Measurements from ENCODE around the gene TM9SF1. TPM values are rescaled to one million over a fixed set of nuclear protein-coding genes. Genes with fewer than 3 reads are reported as not detected.
A peak's percentile ranks its signal among the peaks of the same experiment; 100 is the strongest.

TM9SF1 gene
- total and polyA plus RNA-seq, 2 of the 4 experiments (the other 2 are of a cell fraction): 40.4 to 65.6 TPM

GRCh38 chr14:24179961-24180796, 15.1 kb downstream of the TM9SF1 start:
- 91% methylated on average over 6 of the region's 18 CpGs; no CpG with 5 or more reads in 1 of the 2 experiments for WGBS, 2 experiments (ENCODE audit: extremely low coverage in 2 of 2, insufficient read length in 1 of 2)
- Histone ChIP-seq H3K27me3 (ENCODE audit: control insufficient read depth, insufficient read depth, low read length) (no peaks in the 10 kb centered on the region), H2AK5ac (ENCODE audit: low read depth, low read length) (0 out of 2 replicates have a peak overlapping the region, but pooled peaks have one; percentile 3), H3K4me1 (ENCODE audit: control insufficient read depth, insufficient read depth, low read length) (peaks cover 2% of the 10 kb centered on the region; the same call in 1 of the 2 replicates), H4K8ac (ENCODE audit: low read depth in 2 of 2, low read length in 2 of 2) (no peak overlapping the region), H2AK9ac (replicated peaks; ENCODE audit: low read depth, low read length, poor library complexity) (peak overlapping the region; percentile 79), H3K9ac (ENCODE audit: low read depth, low read length) (no peak overlapping the region), H4K91ac (ENCODE audit: insufficient read depth, low read depth, low read length) (no peak overlapping the region), H3K56ac (ENCODE audit: extremely low read depth, insufficient read depth, low read length) (no peak overlapping the region), H3K27ac (ENCODE audit: insufficient read depth, low read length) (peak overlapping the region; percentile 34; the same call in 1 of the 2 replicates), H3K23ac (ENCODE audit: low read depth, low read length) (no peak overlapping the region), H3K4ac (ENCODE audit: low read depth, low read length) (no peak overlapping the region), H3K9me3 (ENCODE audit: control insufficient read depth, insufficient read depth, low read length) (no peaks in the 10 kb centered on the region), H3K9me1 (ENCODE audit: insufficient read depth, low read length) (no peaks in the 10 kb centered on the region), H2BK20ac (ENCODE audit: low read depth, low read length) (no peak overlapping the region), H4K5ac (ENCODE audit: low read depth, low read length) (no peak overlapping the region), H2BK15ac (ENCODE audit: low read depth, low read length) (no peak overlapping the region), H3K18ac (ENCODE audit: low read depth, low read length) (no peak overlapping the region), H3K4me3 (ENCODE audit: insufficient read depth, low read depth, low read length) (no peak overlapping the region), H3K36me3 (ENCODE audit: control insufficient read depth, insufficient read depth, low read length) (peaks cover 74% of the 10 kb centered on the region), H3K14ac (replicated peaks; ENCODE audit: low read depth, low read length) (no peak overlapping the region), H2AFZ (replicated peaks; ENCODE audit: low read length, poor library complexity) (peak overlapping the region; percentile 46), H2BK5ac (ENCODE audit: low read depth, low read length, poor library complexity, severe bottlenecking) (no peak overlapping the region), H4K20me1 (ENCODE audit: insufficient read depth, low read length) (no peaks in the 10 kb centered on the region), H3K79me1 (ENCODE audit: low read depth in 1 of 2, low read length in 2 of 2) (peaks cover 0 to 5% of the 10 kb centered on the region in 2 experiments; a peak in 1 of 4 replicates), H3K4me2 (ENCODE audit: low read depth, low read length) (no peak overlapping the region), H2BK120ac (ENCODE audit: low read depth, low read length) (no peak overlapping the region)
- TF ChIP-seq MAZ (IDR thresholded peaks at IDR 0.05; ENCODE audit: borderline replicate concordance, low read depth, low read length) (no peak), CHD1 (IDR thresholded peaks at IDR 0.05; ENCODE audit: low read depth, low read length) (no peak), MXI1 (IDR thresholded peaks at IDR 0.05; ENCODE audit: borderline replicate concordance, low read depth, low read length) (no peak), MAFK (IDR thresholded peaks at IDR 0.05; ENCODE audit: low read depth, low read length) (no peak), NFE2L2 (IDR thresholded peaks at IDR 0.05; ENCODE audit: low read depth, low read length) (no peak), CEBPB (IDR thresholded peaks at IDR 0.05; ENCODE audit: low read depth, low read length) (no peak), POLR2A (IDR thresholded peaks at IDR 0.05; ENCODE audit: low read depth, low read length) (no peak), RAD21 (IDR thresholded peaks at IDR 0.05; ENCODE audit: low read length) (no peak), SMC3 (IDR thresholded peaks at IDR 0.05; ENCODE audit: low read depth, low read length) (no peak), RCOR1 (IDR thresholded peaks at IDR 0.05; ENCODE audit: insufficient replicate concordance, low read length) (no peak), RFX5 (IDR thresholded peaks at IDR 0.05; ENCODE audit: low read depth, low read length) (no peak), CTCF (conservative IDR thresholded peaks at IDR 0.05; ENCODE audit: low read depth, low read length) (no peak), FOS (IDR thresholded peaks at IDR 0.05; ENCODE audit: low read depth, low read length) (no peak), BHLHE40 (IDR thresholded peaks at IDR 0.05; ENCODE audit: low read depth, low read length) (no peak)
- TF ChIP-seq, protein P1, sequence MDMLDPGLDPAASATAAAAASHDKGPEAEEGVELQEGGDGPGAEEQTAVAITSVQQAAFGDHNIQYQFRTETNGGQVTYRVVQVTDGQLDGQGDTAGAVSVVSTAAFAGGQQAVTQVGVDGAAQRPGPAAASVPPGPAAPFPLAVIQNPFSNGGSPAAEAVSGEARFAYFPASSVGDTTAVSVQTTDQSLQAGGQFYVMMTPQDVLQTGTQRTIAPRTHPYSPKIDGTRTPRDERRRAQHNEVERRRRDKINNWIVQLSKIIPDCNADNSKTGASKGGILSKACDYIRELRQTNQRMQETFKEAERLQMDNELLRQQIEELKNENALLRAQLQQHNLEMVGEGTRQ (IDR thresholded peaks at IDR 0.05; ENCODE audit: low read depth, low read length): no peak
- dilution Hi-C loops (cut with HindIII; ENCODE audit: low sequenced_read_pairs, unreplicated experiment) (no loop called here), intact Hi-C loops (cut with micrococcal nuclease) (no loop called here), in situ Hi-C loops (cut with MboI; ENCODE audit: low sequenced_read_pairs) (no loop called here)
- ChIA-PET CTCF (interaction anchor here (0.5 to 1.1 kb wide), 2 partner anchors 11 to 1153 kb away, joined by 4 to 5 read pairs; no protein-coding TSS in a partner anchor), POLR2A (ENCODE audit: unreplicated experiment) (interaction anchor here (0.6 kb wide), 1 partner anchor 9 kb away, joined by 3 read pairs; no protein-coding TSS in a partner anchor)
- no TSS peak for BruUV-seq (replicated peaks)
- DNase-seq: peak; percentile 90
- ATAC-seq (ENCODE audit: low read depth): peak; percentile 81
